Dedifferentiated amniotic fluid mesenchymal stem cell (primary cell): ENCODE measurements around the gene HK1.
"Not testable (repeated sequence)": the region's sequence is repeated elsewhere in the genome, so short reads cannot be mapped to it uniquely, and the experiment has no call there.

Source experiments
- DNase-seq: peaks from one replicate; pipeline ENCODE4 v3.0.0-alpha.2; 2016; ENCODE audit errors: extremely low spot score

The HK1 gene

DNA sequence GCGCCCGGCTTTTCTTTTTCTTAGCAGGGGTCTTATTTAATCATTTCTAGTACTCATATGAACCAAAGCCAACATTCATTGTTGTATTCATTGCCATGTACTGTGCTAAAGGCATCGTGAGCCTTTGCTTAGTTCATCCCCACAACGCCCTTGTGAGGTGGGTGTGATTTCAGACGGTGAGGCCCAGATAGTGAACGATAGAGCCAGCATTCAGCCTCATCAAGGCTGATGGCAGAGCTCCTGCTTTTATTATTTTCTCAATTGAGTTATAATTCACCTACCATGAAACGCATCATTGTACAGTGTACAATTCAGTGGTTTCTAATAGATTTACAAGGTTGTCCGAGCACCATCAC is 50.1 kb downstream of the HK1 start:
- no peak for DNase-seq

- DNase-seq, result not testable (repeated sequence)
Measured at GRCh38 chr10:69328888-69329287, 50.6 kb downstream of the HK1 start.

- no peak for DNase-seq
Measured at GRCh38 chr10:69329721-69330178, 51.5 kb downstream of the HK1 start.

GRCh38 chr10:69331161-69331560 is 52.9 kb downstream of the HK1 start:
- DNase-seq, result no peak

- no peak for DNase-seq
Measured at GRCh38 chr10:69332278-69333010, 54.1 kb downstream of the HK1 start.

DNA sequence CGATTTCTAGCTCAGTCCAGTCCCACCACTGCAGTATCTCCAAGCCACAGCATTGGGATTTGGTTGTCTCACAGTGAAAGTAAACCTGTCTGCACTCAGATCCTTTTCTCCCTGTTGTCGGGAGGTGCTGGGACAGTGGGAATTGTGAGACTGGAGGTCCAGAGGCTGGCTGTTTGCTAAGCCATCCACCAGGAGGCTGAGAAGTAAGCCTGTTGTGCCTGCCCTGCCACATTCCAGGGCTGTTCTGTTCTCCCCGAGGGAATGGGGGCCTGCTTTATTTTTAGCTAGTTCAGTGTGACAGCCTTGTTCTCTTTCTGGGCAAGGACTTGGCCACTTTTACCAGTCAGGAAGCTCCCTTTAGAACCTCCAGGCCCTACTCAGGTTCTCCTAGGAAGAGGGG is 54.9 kb downstream of the HK1 start:
- DNase-seq, result peak; percentile 43

DNA sequence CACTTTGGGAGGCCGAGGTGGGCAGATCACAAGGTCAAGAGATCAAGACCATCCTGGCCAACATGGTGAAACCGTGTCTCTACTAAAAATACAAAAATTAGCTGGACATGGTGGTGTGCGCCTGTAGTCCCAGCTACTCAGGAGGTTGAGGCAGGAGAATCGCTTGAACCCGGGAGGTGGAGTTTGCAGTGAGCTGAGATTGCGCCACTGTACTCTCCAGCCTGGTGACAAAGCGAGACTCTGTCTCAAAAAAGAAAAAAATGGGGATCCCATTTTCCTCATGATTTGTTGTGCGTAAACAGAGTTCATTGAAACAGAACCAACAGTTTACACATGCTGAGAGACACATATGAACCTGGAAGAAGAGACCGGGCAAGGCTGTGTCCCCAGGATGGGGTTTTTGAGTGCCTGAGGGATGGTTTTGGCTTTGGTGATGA is 55.6 kb downstream of the HK1 start:
- DNase-seq, result not testable (repeated sequence)

GRCh38 chr10:69334302-69335062 is 56.2 kb downstream of the HK1 start:
- no peak for DNase-seq

DNA sequence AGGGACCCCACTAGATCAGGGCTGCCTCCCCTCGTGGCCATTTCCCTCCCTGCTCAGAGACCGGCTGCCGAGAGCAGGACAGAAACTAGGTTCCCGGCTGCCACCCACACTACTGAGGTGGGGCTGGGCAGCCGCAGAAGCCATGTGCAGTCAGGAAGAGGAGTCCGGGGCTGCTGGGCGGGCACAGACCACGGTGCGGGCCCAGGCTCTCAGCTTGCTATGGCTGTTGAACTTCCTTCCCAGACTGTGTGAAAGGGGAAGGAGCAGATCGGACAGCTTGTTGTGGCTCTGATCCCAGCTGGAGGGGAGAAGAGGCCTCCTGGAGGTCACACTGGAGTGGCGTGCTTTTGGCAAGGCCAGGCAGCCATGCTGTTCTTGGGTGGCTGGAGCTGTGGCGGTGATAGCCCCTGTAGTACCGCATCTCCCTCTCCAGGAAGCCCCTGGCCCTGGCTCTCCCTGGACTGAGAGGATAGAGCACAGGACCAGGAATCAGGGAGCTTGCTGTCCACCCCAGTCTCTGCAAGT is 56.8 kb downstream of the HK1 start:
- no peak for DNase-seq

- DNase-seq, result no peak
Measured at GRCh38 chr10:69335613-69336012, 57.3 kb downstream of the HK1 start.

DNA sequence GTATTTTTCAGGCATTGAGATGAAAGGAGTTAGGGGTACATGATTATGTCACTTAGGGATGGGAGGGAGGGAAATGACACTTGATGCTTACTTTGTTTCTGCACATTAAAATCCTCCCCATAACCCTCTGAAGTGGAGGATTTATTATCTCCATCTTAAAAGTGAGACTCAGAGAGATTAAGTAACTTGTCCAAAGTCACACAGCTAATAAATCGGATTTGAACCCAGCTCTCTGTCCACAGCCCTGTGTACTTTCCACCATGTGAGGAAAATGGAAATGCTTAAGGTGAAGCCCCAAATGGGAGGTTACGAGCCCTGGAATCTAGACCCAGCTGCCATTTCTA is 58.6 kb downstream of the HK1 start:
- DNase-seq, result no peak

- DNase-seq, result no peak
Measured at GRCh38 chr10:69337296-69338132, 59.2 kb downstream of the HK1 start.

- DNase-seq, result no peak
Measured at GRCh38 chr10:69338133-69338456, 59.8 kb downstream of the HK1 start.

- DNase-seq, result no peak
Measured at GRCh38 chr10:69338547-69339450, 60.5 kb downstream of the HK1 start.

- DNase-seq, result no peak
Measured at GRCh38 chr10:69340695-69341094, 62.4 kb downstream of the HK1 start.

GRCh38 chr10:69343905-69344304 is 65.6 kb downstream of the HK1 start:
- DNase-seq, result no peak

GRCh38 chr10:69344591-69345252 is 66.4 kb downstream of the HK1 start:
- no peak for DNase-seq

DNA sequence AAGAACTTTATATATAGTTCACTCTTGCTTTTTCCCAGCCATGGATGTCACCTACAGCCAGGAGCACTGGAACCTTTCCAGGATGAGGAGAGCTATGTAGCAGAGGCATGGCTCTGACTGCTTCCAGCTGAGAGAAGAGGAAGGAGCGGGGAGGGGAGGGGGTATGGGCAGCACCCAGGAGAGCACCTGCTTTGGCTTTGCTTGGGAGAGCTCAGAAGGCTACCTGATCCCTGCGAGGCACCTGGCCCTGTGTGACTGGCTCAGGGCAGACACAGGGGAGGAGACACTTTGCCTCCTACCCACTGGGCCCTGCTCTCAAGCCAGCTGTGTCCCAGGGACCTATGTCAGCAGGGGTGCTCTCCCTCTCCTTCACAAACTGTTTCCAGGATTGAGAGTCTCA is 67.1 kb downstream of the HK1 start:
- DNase-seq, result no peak

- DNase-seq, result no peak
Measured at GRCh38 chr10:69345890-69346474, 67.7 kb downstream of the HK1 start.

DNA sequence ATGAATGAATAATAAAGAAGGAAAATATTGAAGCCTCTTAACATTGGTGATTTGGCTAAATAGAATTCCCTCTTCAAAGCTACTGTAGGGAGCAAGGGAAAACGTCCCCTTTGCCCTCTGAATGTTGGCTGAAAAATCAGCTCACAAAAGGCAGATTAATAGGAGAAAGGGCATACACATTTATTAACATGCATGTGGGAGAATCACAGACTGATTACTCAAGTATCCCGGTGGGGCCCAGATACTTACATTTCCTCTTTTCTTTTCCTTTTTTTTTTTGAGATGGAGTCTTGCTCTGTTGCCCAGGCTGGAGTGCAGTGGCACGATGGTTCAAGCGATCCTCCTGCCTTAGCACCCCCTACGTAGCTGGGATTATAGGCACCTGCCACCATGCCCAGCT is 68.5 kb downstream of the HK1 start:
- no peak for DNase-seq
